GM12878 (cell line): Measurements from ENCODE around the gene ATF7. TPM values are rescaled to one million over a fixed set of nuclear protein-coding genes. Genes with fewer than 3 reads are reported as not detected.

Experiments
- BACH1 ChIP-seq: fragments of 450-650 bp; IDR thresholded peaks from 2 replicates; pipeline ENCODE4 v1.6.1; 2017; ENCODE audit warnings: mild to moderate bottlenecking, borderline replicate concordance
- CBX3 ChIP-seq: fragments of 200-600 bp; sonication (generic); IDR thresholded peaks from 2 replicates; pipeline ENCODE4 v1.6.1; 2016; ENCODE audit warnings: low read depth, borderline replicate concordance
- CHD1 ChIP-seq: IDR thresholded peaks from 2 replicates; pipeline ENCODE4 v1.6.1; 2012; ENCODE audit warnings: low read depth, low read length, improper control_type of control experiment
- CUX1 ChIP-seq: IDR thresholded peaks from 2 replicates; pipeline ENCODE4 v1.6.1; 2012; ENCODE audit warnings: improper control_type of control experiment, low read depth, low read length; ENCODE audit not compliant: insufficient replicate concordance
- E2F4 ChIP-seq: IDR thresholded peaks from 2 replicates; pipeline ENCODE4 v1.6.1; 2012; ENCODE audit warnings: low read depth, low read length, improper control_type of control experiment
- EED ChIP-seq: sonication (generic); IDR thresholded peaks from 2 replicates; pipeline ENCODE4 v1.6.1; 2016; ENCODE audit warnings: antibody characterized with exemption, low read depth
- ETV6 ChIP-seq, 2 experiments: fragments of 450-650 bp in 1 of 2; IDR thresholded peaks in 1 of 2; conservative IDR thresholded peaks in 1 of 2; 2 replicates each; pipeline ENCODE4 v1.6.1; 2014; ENCODE audit warnings: antibody characterized with exemption in 1 of 2, borderline replicate concordance in 1 of 2, low read depth in 1 of 2, mild to moderate bottlenecking in 1 of 2, moderate library complexity in 1 of 2
- HSF1 ChIP-seq: fragments of 150-350 bp; IDR thresholded peaks from 2 replicates; pipeline ENCODE4 v1.6.1; 2014; ENCODE audit warnings: mild to moderate bottlenecking, low read depth, low read length
- IRF5 ChIP-seq: fragments of 450-650 bp; IDR thresholded peaks from 2 replicates; pipeline ENCODE4 v1.6.1; 2017; ENCODE audit warnings: borderline replicate concordance
- MAX ChIP-seq: IDR thresholded peaks from 2 replicates; pipeline ENCODE4 v1.6.1; 2012; ENCODE audit warnings: low read depth, low read length, improper control_type of control experiment
- MEF2A ChIP-seq: IDR thresholded peaks from 2 replicates; pipeline ENCODE4 v1.6.1; 2011; ENCODE audit warnings: low read depth, mild to moderate bottlenecking, low read length, moderate library complexity; ENCODE audit not compliant: insufficient read depth
- NR2C1 ChIP-seq: fragments of 450-650 bp; IDR thresholded peaks from 2 replicates; pipeline ENCODE4 v1.6.1; 2017; ENCODE audit warnings: antibody characterized with exemption, mild to moderate bottlenecking, moderate library complexity
- NRF1 ChIP-seq: conservative IDR thresholded peaks from 2 replicates; pipeline ENCODE4 v1.6.1; 2011; ENCODE audit warnings: mild to moderate bottlenecking, low read depth, low read length, improper control_type of control experiment
- PAX5 ChIP-seq: IDR thresholded peaks from 2 replicates; pipeline ENCODE4 v1.6.1; 2011; ENCODE audit warnings: low read depth, low read length, borderline replicate concordance
- PKNOX1 ChIP-seq: fragments of 450-650 bp; IDR thresholded peaks from 2 replicates; pipeline ENCODE4 v1.6.1; 2016; ENCODE audit warnings: mild to moderate bottlenecking
- POLR2AphosphoS2 ChIP-seq: IDR thresholded peaks from 2 replicates; pipeline ENCODE4 v1.6.1; 2011; ENCODE audit warnings: low read depth, mild to moderate bottlenecking, low read length, improper control_type of control experiment, moderate library complexity
- ZNF622 ChIP-seq: fragments of 450-650 bp; IDR thresholded peaks from 2 replicates; pipeline ENCODE4 v1.6.1; 2017; ENCODE audit warnings: mild to moderate bottlenecking, inconsistent platforms
- ZSCAN29 ChIP-seq: fragments of 450-650 bp; IDR thresholded peaks from 2 replicates; pipeline ENCODE4 v1.6.1; 2017; ENCODE audit warnings: mild to moderate bottlenecking, moderate library complexity
- polyA plus RNA-seq, 11 experiments: library from polyadenylated mRNA; depleted of rRNA in 4 of 11; unstranded in 6 of 11; stranded (reverse) in 5 of 11; fragments of >200 nt; fragmentation: Nextera tagmentation in 4 of 11; fragmentation: Illumina TruSeq in 1 of 11; extraction: Ambion mirVana in 4 of 11; extraction: Trizol in 1 of 11; gene quantifications; 1 replicate in 1 of 11; 2 replicates in 10 of 11; pipeline versions ENCODE4 v1.2.1 to v1.2.3, GENCODE V29; 2011 to 2016; ENCODE audit warnings: inconsistent platforms in 2 of 11, missing spikeins in 2 of 11, low read depth in 1 of 11
- total RNA-seq, 4 experiments: library from RNA; depleted of rRNA in 3 of 4; stranded (reverse); fragments of >200 nt in 3 of 4; fragmentation: Illumina TruSeq in 1 of 4; extraction: Trizol in 1 of 4; gene quantifications; 2 replicates each; pipeline versions ENCODE4 v1.2.1 to v1.2.3, GENCODE V29; 2013 to 2021

The ATF7 gene
- total and polyA plus RNA-seq, 10 of the 15 experiments (the other 5 are each of a cell fraction or from before 2014, with no cell fraction given): 9.1 to 30.7 (median 21.8) TPM

- TF ChIP-seq NR2C1 (peak; percentile 75), ZSCAN29 (no peak), IRF5 (no peak), NRF1 (peak; percentile 27; the same call in 1 of the 2 replicates), CHD1 (no peak), CUX1 (no peak), POLR2AphosphoS2 (peak; percentile 72; the same call in 1 of the 2 replicates), PAX5 (peak; percentile 33; the same call in 1 of the 2 replicates), BACH1 (peak; percentile 54; the same call in 1 of the 2 replicates), ZNF622 (no peak), MAX (peak; percentile 25; the same call in 1 of the 2 replicates), ETV6 (conservative IDR thresholded peaks at IDR 0.05 in 1 of 2, IDR thresholded peaks at IDR 0.05 in 1 of 2; ENCODE audit: borderline replicate concordance in 1 of 2, low read depth in 1 of 2) (no peak), CBX3 (no peak), MEF2A (no peak), E2F4 (0 out of 2 replicates have a peak, but pooled peaks have one; percentile 14), HSF1 (no peak), EED (no peak), PKNOX1 (peak; percentile 75)
These were observed 125.2 kb downstream of the ATF7 start, which contains the start of gene TARBP2 (continued) for GRCh38 chr12:53500776-53501614.
